Peyer's patch (tissue), 4 donors: ENCODE measurements around the gene SYNE1.

Source experiments
- CTCF ChIP-seq, 6 experiments: fragments of 450-650 bp in 4 of 6; fragments of 200-600 bp in 2 of 6; sonication (generic) in 1 of 6; IDR thresholded peaks; one replicate each; pipeline ENCODE4 v1.5.1; 2017 to 2019; ENCODE audit warnings: antibody characterized with exemption in 6 of 6, mild to moderate bottlenecking in 3 of 6, moderate library complexity in 1 of 6
- POLR2A ChIP-seq, 2 donors: fragments of 450-650 bp; IDR thresholded peaks; one replicate each; pipeline ENCODE4 v1.5.1; 2017; ENCODE audit warnings: antibody characterized with exemption in 2 of 2, mild to moderate bottlenecking in 2 of 2, moderate library complexity in 2 of 2

DNA sequence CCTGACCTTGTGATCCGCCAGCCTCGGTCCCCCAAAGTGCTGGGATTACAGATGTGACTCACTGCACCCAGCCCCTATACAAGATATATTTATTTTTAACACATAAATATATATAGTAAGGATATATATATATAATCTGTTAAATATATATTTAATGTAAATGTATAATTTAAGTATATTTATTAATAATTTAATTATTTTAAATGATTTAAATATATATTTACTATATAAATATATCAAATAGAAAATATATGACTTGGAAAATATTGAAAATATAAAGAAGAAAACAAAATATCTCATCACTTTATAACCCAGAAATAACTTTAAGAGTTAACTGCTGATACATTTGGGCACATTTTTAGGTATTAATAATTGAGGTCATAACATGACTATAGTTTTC is 324.7 kb downstream of the SYNE1 start:
- TF ChIP-seq CTCF (IDR thresholded peaks at IDR 0.05): no peak
- no peak for TF ChIP-seq POLR2A (IDR thresholded peaks at IDR 0.05)
